22Rv1 (cell line): ENCODE results near the gene HAUS6.

Experiments used
- H3K27ac ChIP-seq: fragments of 450-650 bp; 2 replicates; pipeline ENCODE4 v1.5.1; 2017
- CTCF ChIP-seq: fragments of 450-650 bp; IDR thresholded peaks from 2 replicates; pipeline ENCODE4 v1.5.1; 2017; ENCODE audit warnings: mild to moderate bottlenecking
- ZFX ChIP-seq: fragments of 450-650 bp; IDR thresholded peaks from 2 replicates; pipeline ENCODE4 v1.6.1; 2017; ENCODE audit warnings: antibody characterized with exemption, borderline replicate concordance

The HAUS6 gene

GRCh38 chr9:19018201-19018600 is 84.5 kb downstream of the HAUS6 start:
- no peak overlapping the region for H3K27ac ChIP-seq
- TF ChIP-seq ZFX: no peak

GRCh38 chr9:19009391-19009965 is 93.2 kb downstream of the HAUS6 start:
- H3K27ac ChIP-seq: no peak overlapping the region
- TF ChIP-seq CTCF (no peak), ZFX (no peak)
